H9 (cell line): ENCODE results near the gene HAPLN2. TPM values are rescaled to one million over a fixed set of nuclear protein-coding genes. Genes with fewer than 3 reads are reported as not detected.

Experiments
- DNase-seq: peaks from one replicate; pipeline ENCODE4 v3.0.0-alpha.2; 2017
- H2AFZ ChIP-seq: one replicate; pipeline ENCODE4 v1.6.1; 2013; ENCODE audit warnings: mild to moderate bottlenecking, low read length, control low read depth, moderate library complexity
- H2AK5ac ChIP-seq: 2 replicates; pipeline ENCODE4 v1.6.1; 2013; ENCODE audit warnings: low read length, control low read depth, mixed read lengths; ENCODE audit not compliant: insufficient read length
- H2BK120ac ChIP-seq: one replicate; pipeline ENCODE4 v1.6.1; 2013; ENCODE audit warnings: low read depth, mild to moderate bottlenecking, low read length, control low read depth, inconsistent platforms; ENCODE audit not compliant: poor library complexity, severe bottlenecking
- H2BK12ac ChIP-seq: 2 replicates; pipeline ENCODE4 v1.6.1; 2013; ENCODE audit warnings: low read length, control low read depth, mixed read lengths, low read depth; ENCODE audit not compliant: insufficient read length
- H2BK15ac ChIP-seq: 2 replicates; pipeline ENCODE4 v1.6.1; 2013; ENCODE audit warnings: low read depth, low read length, control low read depth
- H2BK20ac ChIP-seq: one replicate; pipeline ENCODE4 v1.6.1; 2013; ENCODE audit warnings: low read depth, mild to moderate bottlenecking, low read length, control low read depth, inconsistent platforms; ENCODE audit not compliant: poor library complexity, severe bottlenecking
- H2BK5ac ChIP-seq: 2 replicates; pipeline ENCODE4 v1.6.1; 2013; ENCODE audit warnings: low read length, control low read depth, mixed read lengths; ENCODE audit not compliant: insufficient read length
- H3K14ac ChIP-seq: 2 replicates; pipeline ENCODE4 v1.6.1; 2013; ENCODE audit warnings: low read length, control low read depth; ENCODE audit not compliant: insufficient read depth
- H3K18ac ChIP-seq: 2 replicates; pipeline ENCODE4 v1.6.1; 2013; ENCODE audit warnings: low read depth, mild to moderate bottlenecking, mixed read lengths, low read length, control low read depth; ENCODE audit not compliant: insufficient read length
- H3K23ac ChIP-seq: 2 replicates; pipeline ENCODE4 v1.6.1; 2013; ENCODE audit warnings: low read length, control low read depth, mixed read lengths, low read depth; ENCODE audit not compliant: insufficient read length
- H3K23me2 ChIP-seq: 2 replicates; pipeline ENCODE4 v1.6.1; 2013; ENCODE audit warnings: low read depth, mild to moderate bottlenecking, mixed read lengths, low read length, control low read depth; ENCODE audit not compliant: insufficient read length, poor library complexity, severe bottlenecking
- H3K27ac ChIP-seq: 2 replicates; pipeline ENCODE4 v1.5.1; 2013; ENCODE audit warnings: low read length, control low read depth, mixed read lengths, low read depth; ENCODE audit not compliant: insufficient read length
- H3K27me3 ChIP-seq: 2 replicates; pipeline ENCODE4 v1.6.1; 2013; ENCODE audit warnings: low read length, control low read depth, inconsistent platforms; ENCODE audit not compliant: insufficient read depth
- H3K4ac ChIP-seq: 2 replicates; pipeline ENCODE4 v1.6.1; 2013; ENCODE audit warnings: low read depth, mild to moderate bottlenecking, control low read depth, inconsistent platforms, low read length, moderate library complexity
- H3K4me1 ChIP-seq: 2 replicates; pipeline ENCODE4 v1.6.1; 2013; ENCODE audit warnings: low read length, control low read depth, inconsistent platforms; ENCODE audit not compliant: insufficient read depth
- H3K4me2 ChIP-seq: 2 replicates; pipeline ENCODE4 v1.6.1; 2013; ENCODE audit warnings: low read length, control low read depth, mixed read lengths; ENCODE audit not compliant: insufficient read length, insufficient read depth
- H3K56ac ChIP-seq: 2 replicates; pipeline ENCODE4 v1.6.1; 2013; ENCODE audit warnings: low read depth, mild to moderate bottlenecking, mixed read lengths, low read length, control low read depth; ENCODE audit not compliant: insufficient read length
- H3K79me1 ChIP-seq: 2 replicates; pipeline ENCODE4 v1.6.1; 2013; ENCODE audit warnings: low read depth, mild to moderate bottlenecking, moderate library complexity, low read length, control low read depth, inconsistent platforms; ENCODE audit not compliant: insufficient read depth, poor library complexity, severe bottlenecking
- H3K79me2 ChIP-seq: 2 replicates; pipeline ENCODE4 v1.6.1; 2013; ENCODE audit warnings: low read length, control low read depth, inconsistent platforms; ENCODE audit not compliant: insufficient read depth
- H3K9ac ChIP-seq: 2 replicates; pipeline ENCODE4 v1.6.1; 2013; ENCODE audit warnings: low read length, control low read depth, mixed read lengths; ENCODE audit not compliant: insufficient read length; ENCODE audit errors: extremely low read depth
- H3K9me3 ChIP-seq: one replicate; pipeline ENCODE4 v1.6.1; 2013; ENCODE audit warnings: low read depth, low read length, inconsistent platforms; ENCODE audit not compliant: control insufficient read depth
- H3T11ph ChIP-seq: one replicate; pipeline ENCODE4 v1.6.1; 2013; ENCODE audit warnings: mild to moderate bottlenecking, low read length, control low read depth, inconsistent platforms
- H4K20me1 ChIP-seq: one replicate; pipeline ENCODE4 v1.6.1; 2013; ENCODE audit not compliant: control insufficient read depth, insufficient read length, insufficient read depth
- H4K5ac ChIP-seq: 2 replicates; pipeline ENCODE4 v1.6.1; 2013; ENCODE audit warnings: low read depth, mild to moderate bottlenecking, mixed read lengths, low read length, control low read depth; ENCODE audit not compliant: insufficient read length
- H4K8ac ChIP-seq: replicated peaks from 2 replicates; pipeline ENCODE4 v1.6.1; 2013; ENCODE audit warnings: low read length, control low read depth, mixed read lengths, low read depth; ENCODE audit not compliant: insufficient read length
- H4K91ac ChIP-seq: 2 replicates; pipeline ENCODE4 v1.6.1; 2013; ENCODE audit warnings: low read depth, mild to moderate bottlenecking, moderate library complexity, mixed read lengths, low read length, control low read depth; ENCODE audit not compliant: insufficient read length
- H3K27ac Mint-ChIP-seq, 3 experiments: 2 replicates in 2 of 3; 3 replicates in 1 of 3; pipeline ENCODE4 v1.8.0; 2020 to 2021; ENCODE audit warnings: mixed read lengths in 3 of 3, mild to moderate bottlenecking in 1 of 3, moderate library complexity in 1 of 3
- H3K27me3 Mint-ChIP-seq: 2 replicates; pipeline ENCODE4 v1.8.0; 2021; ENCODE audit warnings: low read depth, mild to moderate bottlenecking, moderate library complexity, mixed read lengths
- H3K36me3 Mint-ChIP-seq, 3 experiments: 2 replicates in 2 of 3; 3 replicates in 1 of 3; pipeline ENCODE4 v1.8.0; 2020 to 2021; ENCODE audit warnings: low read depth in 3 of 3, mixed read lengths in 3 of 3; ENCODE audit not compliant: insufficient read depth in 1 of 3
- H3K4me1 Mint-ChIP-seq, 2 experiments: 2 replicates each; pipeline ENCODE4 v1.8.0; 2020; ENCODE audit warnings: mixed read lengths in 2 of 2
- H3K4me3 Mint-ChIP-seq, 2 experiments: 2 replicates in 1 of 2; 3 replicates in 1 of 2; pipeline ENCODE4 v1.8.0; 2020 to 2021; ENCODE audit warnings: mild to moderate bottlenecking in 2 of 2, mixed read lengths in 2 of 2, moderate library complexity in 1 of 2
- H3K9me3 Mint-ChIP-seq, 2 experiments: 2 replicates in 1 of 2; 3 replicates in 1 of 2; pipeline ENCODE4 v1.8.0; 2020; ENCODE audit warnings: mild to moderate bottlenecking in 2 of 2, mixed read lengths in 2 of 2, moderate library complexity in 1 of 2
- WGBS: extraction: QIAGEN DNeasy Blood & Tissue Kit; methylation state at CpG from one replicate; pipeline ENCODE4 v1.1.7; 2013; ENCODE audit warnings: missing lambda C conversion rate, low lambda C conversion rate, mixed read lengths; ENCODE audit not compliant: insufficient read length; ENCODE audit errors: extremely low coverage; 5-methylcytosine and 5-hydroxymethylcytosine counted together
- total RNA-seq: library from RNA; stranded (reverse); gene quantifications from 2 replicates; pipeline ENCODE4 v1.2.1, GENCODE V29; 2021
- TF ChIP-seq, protein P1 (sequence below): fragments of 200-600 bp; sonication (generic); conservative IDR thresholded peaks from 3 replicates; pipeline ENCODE4 v1.8.0; 2021; ENCODE audit warnings: antibody characterized with exemption, mild to moderate bottlenecking

HAPLN2 gene
- total RNA-seq, 1 experiment from 2014 or later = 0.46 TPM

DNA sequence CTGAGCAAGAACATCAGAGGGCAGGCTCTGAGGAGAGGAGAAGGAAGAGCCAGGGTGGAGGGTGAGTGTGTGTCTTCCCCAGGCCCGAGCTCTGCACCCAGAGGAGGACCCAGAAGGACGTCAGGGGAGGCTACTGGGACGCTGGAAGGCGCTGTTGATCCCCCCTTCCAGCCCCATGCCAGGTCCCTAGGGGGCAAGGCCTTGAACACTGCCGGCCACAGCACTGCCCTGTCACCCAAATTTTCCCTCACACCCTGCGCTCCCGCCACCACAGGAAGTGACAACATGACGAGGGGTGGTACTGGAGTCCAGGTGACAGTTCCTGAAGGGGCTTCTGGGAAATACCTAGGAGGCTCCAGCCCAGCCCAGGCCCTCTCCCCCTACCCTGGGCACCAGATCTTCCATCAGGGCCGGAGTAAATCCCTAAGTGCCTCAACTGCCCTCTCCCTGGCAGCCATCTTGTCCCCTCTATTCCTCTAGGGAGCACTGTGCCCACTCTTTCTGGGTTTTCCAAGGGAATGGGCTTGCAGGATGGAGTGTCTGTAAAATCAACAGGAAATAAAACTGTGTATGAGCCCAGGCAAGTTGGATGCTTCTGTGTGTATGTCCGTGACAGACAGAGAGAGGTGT is 39.8 kb downstream of the HAPLN2 start:
- Histone ChIP-seq H3K27me3 (no peaks in the 10 kb centered on the region; the same call in 1 of the 2 replicates), H3K4ac (no peak overlapping the region), H4K5ac (no peak overlapping the region), H3K79me2 (no peaks in the 10 kb centered on the region), H3K18ac (no peak overlapping the region), H3K9me3 (no peaks in the 10 kb centered on the region), H2BK120ac (no peak overlapping the region), H4K20me1 (no peaks in the 10 kb centered on the region), H3K9ac (no peak overlapping the region), H3T11ph (no peak overlapping the region), H3K56ac (no peak overlapping the region), H3K23me2 (peaks cover 10% of the 10 kb centered on the region), H2BK20ac (no peak overlapping the region), H2AFZ (no peak overlapping the region), H3K27ac (no peak overlapping the region), H2BK5ac (no peak overlapping the region), H3K14ac (no peak overlapping the region), H2BK15ac (no peak overlapping the region), H4K8ac (no peak overlapping the region), H4K91ac (no peak overlapping the region), H3K23ac (no peak overlapping the region), H3K4me1 (peaks cover 10% of the 10 kb centered on the region; the same call in 1 of the 2 replicates), H2AK5ac (no peak overlapping the region), H3K4me2 (no peak overlapping the region), H3K79me1 (no peaks in the 10 kb centered on the region), H2BK12ac (no peak overlapping the region)
- no CpG with 5 or more reads among the region's 10 CpGs for WGBS
- H3K27me3 Mint-ChIP-seq = peaks cover 56% of the 10 kb centered on the region
- peaks cover 77% of the 10 kb centered on the region in 2 experiments for H3K4me1 Mint-ChIP-seq
- no peaks in the 10 kb centered on the region for H3K36me3 Mint-ChIP-seq
- TF ChIP-seq, protein P1, sequence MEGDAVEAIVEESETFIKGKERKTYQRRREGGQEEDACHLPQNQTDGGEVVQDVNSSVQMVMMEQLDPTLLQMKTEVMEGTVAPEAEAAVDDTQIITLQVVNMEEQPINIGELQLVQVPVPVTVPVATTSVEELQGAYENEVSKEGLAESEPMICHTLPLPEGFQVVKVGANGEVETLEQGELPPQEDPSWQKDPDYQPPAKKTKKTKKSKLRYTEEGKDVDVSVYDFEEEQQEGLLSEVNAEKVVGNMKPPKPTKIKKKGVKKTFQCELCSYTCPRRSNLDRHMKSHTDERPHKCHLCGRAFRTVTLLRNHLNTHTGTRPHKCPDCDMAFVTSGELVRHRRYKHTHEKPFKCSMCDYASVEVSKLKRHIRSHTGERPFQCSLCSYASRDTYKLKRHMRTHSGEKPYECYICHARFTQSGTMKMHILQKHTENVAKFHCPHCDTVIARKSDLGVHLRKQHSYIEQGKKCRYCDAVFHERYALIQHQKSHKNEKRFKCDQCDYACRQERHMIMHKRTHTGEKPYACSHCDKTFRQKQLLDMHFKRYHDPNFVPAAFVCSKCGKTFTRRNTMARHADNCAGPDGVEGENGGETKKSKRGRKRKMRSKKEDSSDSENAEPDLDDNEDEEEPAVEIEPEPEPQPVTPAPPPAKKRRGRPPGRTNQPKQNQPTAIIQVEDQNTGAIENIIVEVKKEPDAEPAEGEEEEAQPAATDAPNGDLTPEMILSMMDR = no peak
- no peak for DNase-seq
- 0 out of 5 replicates have a peak overlapping the region, but pooled peaks of 1 of the 2 experiments have one; percentile 21 for H3K4me3 Mint-ChIP-seq
- no peak overlapping the region for H3K27ac Mint-ChIP-seq
- no peaks in the 10 kb centered on the region for H3K9me3 Mint-ChIP-seq
